ENCODE data around the gene GNRHR.

- no peak for TF ChIP-seq EZH2 (IDR thresholded peaks at IDR 0.05; ENCODE audit: borderline replicate concordance, low read length)
- TF ChIP-seq CTCF (conservative IDR thresholded peaks at IDR 0.05 in 1 of 2, IDR thresholded peaks at IDR 0.05 in 1 of 2; ENCODE audit: extremely low read depth in 1 of 2, insufficient read depth in 1 of 2, low read depth in 1 of 2, low read length in 2 of 2): no peak
These were observed 36.6 kb downstream of the GNRHR start for GRCh38 chr4:67717586-67717985.

All from mammary epithelial cell (primary cell).